ENCODE data around the gene MTA2.

MTA2 gene

DNA sequence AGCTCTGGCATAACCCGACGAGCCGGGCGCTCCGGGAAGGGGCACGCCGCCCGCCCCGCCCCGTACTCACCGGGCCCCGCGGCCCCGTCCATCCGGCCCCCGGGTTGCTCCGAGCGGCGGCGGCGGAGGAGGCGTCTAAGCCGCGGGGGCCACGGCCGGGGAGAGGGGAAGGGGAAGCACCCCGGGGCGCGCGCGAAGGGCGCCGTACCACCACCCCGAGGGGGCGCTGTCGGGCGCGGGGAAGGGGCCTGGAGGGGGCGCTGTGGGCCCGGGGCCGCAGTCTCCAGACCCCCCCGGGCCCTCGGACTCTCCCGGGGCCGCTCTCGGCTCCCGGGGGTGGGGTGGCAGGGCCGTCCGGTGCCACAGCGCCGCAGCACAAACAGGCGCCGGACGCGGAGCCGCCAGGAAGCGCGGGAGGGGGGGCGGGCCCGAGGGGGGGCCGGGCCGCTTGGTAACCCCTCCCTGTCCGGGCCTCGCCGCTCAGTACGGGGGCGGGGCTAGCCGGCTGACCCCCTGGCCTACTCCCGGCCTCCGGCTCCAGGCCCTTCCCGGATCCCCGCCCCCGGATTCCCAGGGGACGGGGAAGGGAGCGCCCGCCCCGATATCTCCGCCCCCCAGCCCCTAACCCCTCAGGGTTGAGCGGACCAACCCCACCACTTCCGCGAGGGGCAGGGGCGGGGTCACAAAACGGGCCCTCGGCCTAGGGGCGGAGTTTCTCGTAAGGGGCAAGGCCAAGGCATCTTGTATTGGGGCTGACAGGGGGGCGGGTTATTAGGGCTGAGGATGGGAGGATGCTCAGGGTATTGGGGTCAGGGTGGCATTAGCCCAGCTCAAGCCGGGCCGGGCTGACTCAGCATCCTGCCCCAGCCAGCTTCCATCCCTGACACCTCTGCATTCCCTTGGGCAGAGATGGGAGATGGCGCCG, 11.0 kb upstream of the MTA2 start, which contains the start of the genes EML3 and ROM1:
Gene EML3 (minus strand): TSS at position 410 of the 925 bp plus-strand sequence. CDS start 318 bp downstream, at position 92.
Gene ROM1 (plus strand): TSS at position 892 of the 925 bp plus-strand sequence. CDS start 25 bp downstream, at position 917.
- DNase-seq: peak; percentile 51 to 84 (median 70)

DNA sequence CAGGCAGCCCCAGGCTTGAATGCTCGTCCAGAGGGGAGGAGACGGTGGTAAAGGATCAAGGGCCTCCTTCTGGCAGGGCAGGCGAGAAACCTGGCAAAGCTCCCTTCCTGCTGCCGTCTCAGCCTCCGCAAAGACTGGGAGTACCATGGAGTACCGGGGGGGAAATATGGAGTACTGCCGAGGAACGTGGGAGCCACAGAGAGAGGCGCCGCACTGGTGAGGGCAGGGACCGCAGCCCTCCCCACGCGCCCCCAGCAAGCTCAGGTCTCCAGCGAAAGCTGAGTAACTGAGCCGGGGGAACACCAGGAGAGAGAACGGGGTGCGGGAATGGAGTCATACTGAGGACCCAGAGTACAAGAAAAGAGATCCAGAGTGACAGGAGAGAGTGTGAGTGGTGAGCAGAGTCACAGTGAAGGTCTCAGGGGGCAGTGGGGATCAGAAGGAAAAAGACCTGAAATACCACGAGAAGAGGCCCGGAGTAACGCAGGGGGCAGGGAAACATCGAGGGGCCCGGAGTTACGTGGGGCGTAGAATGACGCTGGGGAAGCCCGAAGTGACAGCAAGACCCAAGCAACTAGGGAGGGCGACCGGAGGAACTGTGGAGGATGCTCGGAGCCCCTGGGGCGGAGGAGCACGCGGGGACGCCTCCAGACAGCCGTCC, 10.2 kb upstream of the MTA2 start:
- DNase-seq: peak in 1 of 4 experiments; percentile 20

- no peak for DNase-seq
These were observed 9.4 kb upstream of the MTA2 start for GRCh38 chr11:62610814-62611704.

GRCh38 chr11:62610403-62610802, 8.7 kb upstream of the MTA2 start:
- DNase-seq: no peak

- DNase-seq: no peak
These were observed 7.1 kb upstream of the MTA2 start for GRCh38 chr11:62608776-62609175.

DNA sequence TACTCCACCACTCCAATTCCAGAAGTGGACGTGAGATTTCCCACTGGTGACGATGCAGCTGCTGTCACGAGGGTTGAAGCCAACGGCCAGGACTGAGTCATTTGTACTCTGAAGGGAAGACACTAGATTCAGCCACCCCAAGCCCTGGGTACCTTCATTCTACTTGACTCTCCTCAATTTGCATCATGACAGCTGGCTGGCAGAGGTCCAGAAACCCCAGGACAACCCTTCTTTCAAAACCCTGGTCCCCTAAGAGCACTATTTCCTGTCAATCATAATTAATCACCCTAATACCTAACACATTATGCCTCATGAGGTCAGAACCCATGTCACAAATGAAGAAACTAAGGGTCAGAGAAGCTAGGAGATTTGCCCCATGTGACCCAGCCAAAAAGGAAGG, 6.0 kb upstream of the MTA2 start:
- no peak for DNase-seq

DNA sequence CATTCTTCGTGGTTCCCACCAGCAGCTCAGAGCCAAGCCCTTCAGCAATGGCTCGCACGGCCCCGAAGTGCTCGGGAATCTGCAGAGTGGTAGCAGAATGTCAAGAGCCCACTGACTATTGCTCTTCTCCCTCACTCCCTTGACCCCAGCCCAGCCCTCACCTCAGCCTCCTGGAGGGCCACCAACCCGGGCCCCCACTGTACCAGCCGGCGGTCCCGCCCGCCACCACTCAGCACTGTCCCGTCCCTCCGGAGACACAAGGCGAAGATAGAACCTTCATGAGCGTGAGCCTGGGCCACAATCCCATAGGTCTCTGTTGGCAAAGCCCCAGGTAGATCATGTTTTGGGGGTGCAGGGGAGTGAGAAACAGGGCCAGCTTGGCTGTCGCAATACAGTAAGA, 4.2 kb upstream of the MTA2 start:
- DNase-seq: no peak

- DNase-seq: no peak
These were observed 3.8 kb upstream of the MTA2 start for GRCh38 chr11:62605467-62605866.

GRCh38 chr11:62604460-62605120, 2.9 kb upstream of the MTA2 start:
- no peak for DNase-seq

- DNase-seq: no peak
These were observed 2.2 kb upstream of the MTA2 start for GRCh38 chr11:62603776-62604299.

GRCh38 chr11:62603072-62603408, 1.4 kb upstream of the MTA2 start:
- DNase-seq: no peak

GRCh38 chr11:62602141-62603071, 741 bp upstream of the MTA2 start:
- DNase-seq: peak in 1 of 4 experiments; percentile 13

DNA sequence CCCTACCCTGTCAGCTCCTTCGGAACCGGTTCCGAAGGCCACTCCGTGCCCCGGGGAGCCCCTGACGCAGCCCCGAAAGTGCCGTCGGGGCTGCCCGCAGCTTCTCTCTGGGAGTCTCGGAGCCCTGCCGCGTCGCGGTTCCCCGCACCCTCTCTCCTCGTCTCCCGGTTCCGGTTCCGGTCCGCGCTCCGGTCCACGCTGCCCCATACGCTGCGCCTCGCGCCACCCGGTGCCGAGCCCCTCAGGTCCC, 618 bp downstream of the MTA2 start:
- peak in 3 of 4 experiments; percentile 30 to 52 (median 31) for DNase-seq

DNA sequence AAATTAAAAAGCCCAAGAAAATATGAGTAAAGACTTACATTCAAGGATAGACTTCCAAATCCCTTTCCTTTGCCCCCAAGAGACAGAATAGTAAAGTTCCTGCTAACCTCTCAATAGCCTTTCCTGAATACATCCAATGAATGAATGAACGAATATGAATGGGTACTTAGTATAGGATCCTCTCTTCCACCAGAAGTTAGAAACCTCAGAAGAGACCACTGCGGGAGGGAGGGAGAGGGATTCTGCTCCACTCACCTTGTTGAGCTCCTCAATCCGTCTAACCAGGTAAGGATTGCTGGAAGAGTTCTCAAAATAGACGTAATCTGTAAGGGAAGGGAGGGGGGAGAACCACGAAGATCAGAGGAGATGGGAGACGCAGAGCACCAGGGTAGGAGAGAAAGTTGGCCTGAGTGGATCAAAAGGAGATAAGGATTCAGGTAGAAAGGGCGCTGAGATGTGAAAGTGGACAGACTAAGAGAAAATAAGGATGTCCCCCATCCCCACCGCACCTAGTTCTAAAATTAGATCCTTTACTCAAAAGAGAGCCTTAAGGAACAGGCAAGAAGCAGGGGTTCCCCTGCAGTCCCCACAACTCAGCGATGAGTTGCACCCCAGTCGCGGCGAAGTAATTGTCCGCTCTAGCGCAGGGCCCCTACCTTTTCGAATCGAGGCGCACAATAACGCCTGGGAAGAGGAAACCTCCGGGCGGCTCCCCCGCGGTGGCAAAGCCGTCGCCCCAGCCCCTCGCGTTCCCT, 1.1 kb downstream of the MTA2 start:
- peak in 1 of 4 experiments; percentile 50 for DNase-seq

- DNase-seq: no peak
These were observed 1.8 kb downstream of the MTA2 start for GRCh38 chr11:62599901-62600300.

DNA sequence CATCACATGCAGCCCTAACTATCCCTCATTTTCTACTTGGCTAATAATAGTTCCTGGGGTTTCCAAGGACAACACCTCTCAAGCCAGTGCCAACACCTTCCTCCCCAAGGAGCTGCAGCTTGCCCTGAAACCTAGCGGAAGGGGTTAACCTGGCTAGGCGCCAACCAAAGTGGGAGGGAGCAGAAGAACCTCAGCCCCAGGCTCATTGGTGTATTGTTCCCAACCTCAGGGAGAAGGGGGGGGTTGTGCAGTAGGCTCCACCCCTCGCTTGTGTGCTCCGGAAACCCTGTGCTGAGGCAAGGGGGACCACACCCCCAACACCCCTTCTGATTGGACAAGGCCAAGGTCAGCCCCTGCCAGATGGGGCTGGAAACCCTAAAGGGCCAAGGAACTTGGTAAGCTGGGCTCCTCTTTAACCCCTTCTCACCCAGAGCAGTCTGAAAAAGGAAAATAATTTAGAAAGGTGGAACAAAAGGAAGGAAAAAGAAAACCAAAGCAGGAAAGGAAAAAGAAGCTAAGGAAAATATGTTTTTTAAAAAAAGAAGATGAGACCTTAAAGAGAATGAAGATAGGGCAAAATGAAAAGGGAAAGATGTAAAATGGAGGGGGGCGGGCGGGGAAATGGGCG, 2.5 kb downstream of the MTA2 start:
- DNase-seq: peak; percentile 66 to 95 (median 86)

GRCh38 chr11:62595124-62595523, 6.5 kb downstream of the MTA2 start:
- no peak for DNase-seq

- DNase-seq: peak in 3 of 4 experiments; percentile 38 to 64 (median 41)
These were observed 8.1 kb downstream of the MTA2 start for GRCh38 chr11:62593434-62594044.

DNA sequence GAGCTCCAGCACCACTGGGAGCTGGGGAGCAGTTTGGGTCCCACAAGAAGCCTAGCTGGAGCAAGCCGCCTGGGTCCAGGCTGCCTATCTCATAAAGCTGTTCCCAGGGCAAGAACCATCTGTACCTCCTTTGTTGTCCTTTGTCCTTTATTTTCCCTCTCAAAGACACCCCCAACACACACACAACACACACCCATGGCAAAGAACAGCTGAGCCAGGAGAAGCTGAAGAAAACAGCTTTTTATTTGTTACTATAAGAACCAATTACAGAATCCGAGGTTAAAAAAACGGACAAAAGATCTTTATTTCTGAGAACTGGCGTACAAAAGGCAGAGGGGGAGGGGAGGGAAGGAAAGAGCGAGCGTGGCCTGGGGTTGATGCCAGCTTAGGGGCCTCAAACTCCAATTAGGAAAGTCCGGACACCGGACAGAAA, 8.7 kb downstream of the MTA2 start:
- DNase-seq: no peak

All from activated naive CD4-positive, alpha-beta T cell (primary cell).